OCI-LY3 (cell line): ENCODE measurements around the gene GABRB2.
A peak's percentile ranks its signal among the peaks of the same experiment; 100 is the strongest.

Experiments
- H2AFZ ChIP-seq: fragments of 200-600, 300-600 bp; shearing (Covaris generic); 2 replicates; pipeline ENCODE4 v1.6.0; 2014; ENCODE audit warnings: antibody characterized with exemption, low read depth, low read length
- H3K27ac ChIP-seq: fragments of 200-600, 300-600 bp; sonication (generic); 2 replicates; pipeline ENCODE4 v1.5.1; 2014; ENCODE audit warnings: mild to moderate bottlenecking, low read length, moderate library complexity, mixed read lengths
- H3K27me3 ChIP-seq: fragments of 200-600, 300-600 bp; sonication (generic); 2 replicates; pipeline ENCODE4 v1.6.1; 2014; ENCODE audit warnings: low read depth, low read length, mixed read lengths
- H3K36me3 ChIP-seq: fragments of 200-600, 300-600 bp; sonication (generic); replicated peaks from 2 replicates; pipeline ENCODE3; 2014; ENCODE audit warnings: low read depth, low read length, mixed read lengths
- H3K4me1 ChIP-seq: fragments of 300-600, 200-600 bp; sonication (generic); 2 replicates; pipeline ENCODE4 v1.6.1; 2014; ENCODE audit warnings: low read length, mixed read lengths
- H3K4me2 ChIP-seq: fragments of 200-600, 300-600 bp; sonication (generic); 2 replicates; pipeline ENCODE4 v1.6.1; 2014; ENCODE audit warnings: low read length, mixed read lengths
- H3K4me3 ChIP-seq: fragments of 300-600, 200-600 bp; sonication (generic); 2 replicates; pipeline ENCODE4 v1.5.1; 2014; ENCODE audit warnings: antibody characterized with exemption, mild to moderate bottlenecking, low read length, moderate library complexity
- H3K79me2 ChIP-seq: fragments of 300-600, 200-600 bp; shearing (Covaris generic); 2 replicates; pipeline ENCODE4 v1.6.1; 2014; ENCODE audit warnings: mild to moderate bottlenecking, low read length, mixed read lengths
- H3K9ac ChIP-seq: fragments of 300-600, 200-600 bp; shearing (Covaris generic); 2 replicates; pipeline ENCODE4 v1.6.0; 2014; ENCODE audit warnings: mild to moderate bottlenecking, low read length, moderate library complexity
- H3K9me3 ChIP-seq: fragments of 200-600, 300-600 bp; shearing (Covaris generic); 2 replicates; pipeline ENCODE4 v1.6.1; 2014; ENCODE audit warnings: low read length, mixed read lengths; ENCODE audit not compliant: insufficient read depth
- H4K20me1 ChIP-seq: fragments of 200-600, 300-600 bp; sonication (generic); 2 replicates; pipeline ENCODE4 v1.6.1; 2016; ENCODE audit warnings: low read length, mixed read lengths; ENCODE audit not compliant: insufficient read depth
- CTCF ChIP-seq: fragments of 200-600, 300-600 bp; sonication (generic); IDR thresholded peaks from 2 replicates; pipeline ENCODE4 v1.5.1; 2014; ENCODE audit warnings: antibody characterized with exemption, low read length, low read depth
- EZH2phosphoT487 ChIP-seq: fragments of 200-600 bp; shearing (Covaris generic); IDR thresholded peaks from 2 replicates; pipeline ENCODE4 v1.6.1; 2018; ENCODE audit warnings: antibody characterized with exemption, mixed run types, low read depth

Gene GABRB2

GRCh38 chr5:161295721-161296250, 250.7 kb downstream of the GABRB2 start:
- no peak overlapping the region for H2AFZ ChIP-seq
- peaks cover 9% of the 10 kb centered on the region for H3K4me1 ChIP-seq
- no peak for TF ChIP-seq EZH2phosphoT487
- H3K9me3 ChIP-seq, result no peaks in the 10 kb centered on the region
- no peak overlapping the region for H3K9ac ChIP-seq
- H3K4me3 ChIP-seq, result no peak overlapping the region
- H4K20me1 ChIP-seq, result no peaks in the 10 kb centered on the region
- no peaks in the 10 kb centered on the region for H3K36me3 ChIP-seq
- no peaks in the 10 kb centered on the region for H3K27me3 ChIP-seq
- no peak overlapping the region for H3K27ac ChIP-seq
- no peaks in the 10 kb centered on the region for H3K79me2 ChIP-seq
- no peak overlapping the region for H3K4me2 ChIP-seq

- peaks cover 10% of the 10 kb centered on the region for H3K4me1 ChIP-seq
- H3K36me3 ChIP-seq, result no peaks in the 10 kb centered on the region
- no peak overlapping the region for H3K27ac ChIP-seq
- H3K9ac ChIP-seq, result no peak overlapping the region
- H3K4me3 ChIP-seq, result no peak overlapping the region
- TF ChIP-seq CTCF (no peak), EZH2phosphoT487 (no peak)
- H2AFZ ChIP-seq, result no peak overlapping the region
- no peaks in the 10 kb centered on the region for H3K9me3 ChIP-seq
- no peak overlapping the region for H3K4me2 ChIP-seq
- no peaks in the 10 kb centered on the region for H3K27me3 ChIP-seq
- no peaks in the 10 kb centered on the region for H4K20me1 ChIP-seq
- no peaks in the 10 kb centered on the region for H3K79me2 ChIP-seq
These were observed 258.5 kb downstream of the GABRB2 start for GRCh38 chr5:161288071-161288470.

GRCh38 chr5:161287436-161287835, 259.1 kb downstream of the GABRB2 start:
- H3K27me3 ChIP-seq, result no peaks in the 10 kb centered on the region
- no peaks in the 10 kb centered on the region for H3K79me2 ChIP-seq
- H3K27ac ChIP-seq, result no peak overlapping the region
- H3K9me3 ChIP-seq, result no peaks in the 10 kb centered on the region
- peaks cover 10% of the 10 kb centered on the region for H3K4me1 ChIP-seq
- no peak overlapping the region for H3K4me2 ChIP-seq
- H3K36me3 ChIP-seq, result no peaks in the 10 kb centered on the region
- no peak overlapping the region for H3K4me3 ChIP-seq
- H4K20me1 ChIP-seq, result no peaks in the 10 kb centered on the region
- H3K9ac ChIP-seq, result no peak overlapping the region
- H2AFZ ChIP-seq, result no peak overlapping the region
- TF ChIP-seq EZH2phosphoT487 (no peak), CTCF (no peak)

- Histone ChIP-seq H3K4me3 (peak overlapping the region; percentile 41), H3K27ac (no peak overlapping the region), H3K4me1 (peaks cover 10% of the 10 kb centered on the region), H2AFZ (peak overlapping the region; percentile 74; the same call in 1 of the 2 replicates), H3K79me2 (no peaks in the 10 kb centered on the region), H3K27me3 (no peaks in the 10 kb centered on the region), H3K4me2 (peak overlapping the region; percentile 66), H4K20me1 (no peaks in the 10 kb centered on the region), H3K9me3 (no peaks in the 10 kb centered on the region), H3K36me3 (no peaks in the 10 kb centered on the region), H3K9ac (no peak overlapping the region; the same call in 1 of the 2 replicates)
- TF ChIP-seq EZH2phosphoT487, result no peak
- no peak for TF ChIP-seq CTCF
These were observed 260.4 kb downstream of the GABRB2 start for GRCh38 chr5:161286066-161286655.
